ENCODE data around the gene CDH4.

CDH4 gene

GRCh38 chr20:61798632-61799031 lies 546.6 kb downstream of the CDH4 start:
- no peak for DNase-seq
- Mint-ChIP-seq H3K4me3 (no peak overlapping the region), H3K9me3 (peaks cover 2 to 4% of the 10 kb centered on the region in 2 donors), H3K27me3 (peaks cover 0 to 6% of the 10 kb centered on the region in 2 donors), H3K36me3 (no peaks in the 10 kb centered on the region), H3K4me1 (no peaks in the 10 kb centered on the region), H3K27ac (no peak overlapping the region)
- ATAC-seq (replicated peaks): no peak

- H3K27me3 Mint-ChIP-seq: peaks cover 4 to 8% of the 10 kb centered on the region in 2 donors
- DNase-seq (no peak), ATAC-seq (replicated peaks) (no peak)
- peaks cover 2 to 4% of the 10 kb centered on the region in 2 donors for H3K9me3 Mint-ChIP-seq
- no peaks in the 10 kb centered on the region for H3K4me1 Mint-ChIP-seq
- H3K4me3 Mint-ChIP-seq: no peak overlapping the region
- H3K27ac Mint-ChIP-seq: no peak overlapping the region
- no peaks in the 10 kb centered on the region for H3K36me3 Mint-ChIP-seq
Measured at GRCh38 chr20:61799394-61799923, 547.4 kb downstream of the CDH4 start.

- no peak for DNase-seq
- Mint-ChIP-seq H3K36me3 (no peaks in the 10 kb centered on the region), H3K4me3 (no peak overlapping the region), H3K27ac (no peak overlapping the region), H3K4me1 (no peaks in the 10 kb centered on the region), H3K9me3 (peaks cover under 1 to 1% of the 10 kb centered on the region in 2 donors), H3K27me3 (peaks cover 9 to 13% of the 10 kb centered on the region in 2 donors)
- no peak for ATAC-seq (replicated peaks)
Measured at GRCh38 chr20:61799928-61800327, 547.9 kb downstream of the CDH4 start.

DNA sequence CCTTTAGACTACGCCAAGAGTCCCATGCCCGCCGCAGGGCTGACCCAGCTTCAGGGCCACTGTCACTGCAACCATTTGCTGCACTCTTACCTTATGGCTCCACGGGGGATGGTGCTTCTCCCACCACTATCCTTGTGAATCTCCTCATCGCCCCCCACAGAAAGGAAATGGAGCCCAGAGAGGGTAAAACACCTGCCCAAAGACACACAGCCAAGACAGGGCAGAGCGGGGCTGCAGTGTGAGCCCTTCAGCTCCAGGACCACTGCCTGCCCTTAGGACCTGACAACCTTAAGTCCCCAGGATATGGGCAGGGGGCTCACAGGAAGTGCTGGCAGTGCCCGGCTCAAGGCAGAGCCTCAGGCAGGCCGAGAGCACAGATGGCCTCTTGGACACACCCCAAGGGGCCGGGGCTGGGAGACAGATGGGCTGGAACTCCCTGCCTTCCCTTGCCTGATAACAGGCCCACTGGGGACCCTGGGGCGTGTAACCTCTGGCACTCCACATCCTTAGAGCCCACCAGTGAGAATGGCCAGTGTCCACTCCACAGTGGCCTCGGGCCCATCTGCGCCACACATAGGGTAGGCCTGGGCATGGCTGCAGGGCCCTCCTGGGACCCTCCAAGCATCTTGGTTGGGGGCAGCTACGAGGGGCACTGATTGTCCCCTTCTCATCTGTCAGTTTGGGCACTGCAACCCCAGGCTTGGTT lies 548.5 kb downstream of the CDH4 start:
- H3K4me3 Mint-ChIP-seq: no peak overlapping the region
- H3K4me1 Mint-ChIP-seq: no peaks in the 10 kb centered on the region
- ATAC-seq (replicated peaks) (no peak), DNase-seq (no peak)
- H3K36me3 Mint-ChIP-seq: no peaks in the 10 kb centered on the region
- peaks cover 11 to 15% of the 10 kb centered on the region in 2 donors for H3K27me3 Mint-ChIP-seq
- no peaks in the 10 kb centered on the region for H3K9me3 Mint-ChIP-seq
- H3K27ac Mint-ChIP-seq: no peak overlapping the region

- DNase-seq (no peak), ATAC-seq (replicated peaks) (no peak)
- Mint-ChIP-seq H3K4me1 (no peaks in the 10 kb centered on the region), H3K27ac (no peak overlapping the region), H3K4me3 (no peak overlapping the region), H3K9me3 (no peaks in the 10 kb centered on the region), H3K27me3 (peaks cover 11 to 15% of the 10 kb centered on the region in 2 donors), H3K36me3 (no peaks in the 10 kb centered on the region)
Measured at GRCh38 chr20:61801065-61801360, 549.0 kb downstream of the CDH4 start.

DNA sequence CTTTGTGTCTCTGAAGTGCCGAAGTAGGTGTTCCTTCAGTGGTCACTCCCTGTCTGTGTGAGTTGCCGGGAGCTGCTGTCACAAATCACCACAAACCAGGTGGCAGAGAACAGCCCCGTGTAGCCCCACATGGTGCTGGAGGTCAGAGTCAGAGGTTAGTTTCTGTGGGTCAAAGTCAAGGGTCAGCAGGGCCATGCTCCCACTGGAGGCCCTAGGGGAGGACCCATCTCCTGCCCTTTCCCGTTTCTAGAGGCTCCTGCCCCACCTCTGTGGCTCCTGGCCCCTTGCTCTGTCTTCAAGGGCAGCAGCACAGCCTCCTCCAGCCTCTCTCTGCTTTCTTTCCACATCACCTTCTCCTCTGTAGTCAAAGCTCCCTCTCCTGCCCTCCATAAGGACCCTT lies 549.4 kb downstream of the CDH4 start:
- Mint-ChIP-seq H3K27ac (no peak overlapping the region), H3K4me1 (no peaks in the 10 kb centered on the region), H3K9me3 (no peaks in the 10 kb centered on the region), H3K36me3 (no peaks in the 10 kb centered on the region), H3K4me3 (no peak overlapping the region), H3K27me3 (peaks cover 11 to 15% of the 10 kb centered on the region in 2 donors)
- DNase-seq: no peak
- ATAC-seq (replicated peaks): no peak

- DNase-seq (no peak), ATAC-seq (replicated peaks) (no peak)
- Mint-ChIP-seq H3K4me3 (no peak overlapping the region), H3K27ac (no peak overlapping the region), H3K27me3 (peaks cover 11 to 15% of the 10 kb centered on the region in 2 donors), H3K4me1 (no peaks in the 10 kb centered on the region), H3K9me3 (no peaks in the 10 kb centered on the region), H3K36me3 (no peaks in the 10 kb centered on the region)
Measured at GRCh38 chr20:61801857-61802442, 549.9 kb downstream of the CDH4 start.

- ATAC-seq (replicated peaks) (no peak), DNase-seq (no peak)
- no peak overlapping the region for H3K27ac Mint-ChIP-seq
- no peaks in the 10 kb centered on the region for H3K36me3 Mint-ChIP-seq
- no peak overlapping the region for H3K4me3 Mint-ChIP-seq
- H3K4me1 Mint-ChIP-seq: no peaks in the 10 kb centered on the region
- no peaks in the 10 kb centered on the region for H3K9me3 Mint-ChIP-seq
- peaks cover 11 to 15% of the 10 kb centered on the region in 2 donors for H3K27me3 Mint-ChIP-seq
Measured at GRCh38 chr20:61802721-61803311, 550.8 kb downstream of the CDH4 start.

DNA sequence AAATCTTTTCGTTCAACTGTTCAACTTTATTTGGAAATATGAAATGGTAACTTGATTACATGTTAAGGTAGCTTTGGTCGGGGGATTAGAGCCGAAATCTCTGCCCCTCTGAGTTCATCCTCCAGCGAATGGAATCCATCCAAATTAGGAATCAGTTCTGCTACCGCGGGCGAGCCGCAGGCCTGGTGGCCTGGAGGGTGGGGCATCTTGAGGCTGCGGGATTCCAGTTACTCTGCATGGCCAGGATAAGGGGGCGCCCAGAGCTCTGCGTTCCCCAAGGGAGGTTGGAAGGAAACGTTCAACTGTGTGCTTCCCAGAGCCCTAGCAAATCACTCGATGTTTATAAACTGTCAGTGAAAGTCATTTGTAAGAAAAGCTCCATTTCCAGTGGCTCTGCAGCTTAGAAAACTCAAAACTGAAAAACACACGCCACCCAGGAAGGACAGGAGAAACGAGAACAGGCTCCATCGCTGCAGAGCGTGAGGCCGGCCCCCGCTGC lies 551.4 kb downstream of the CDH4 start:
- Mint-ChIP-seq H3K4me3 (no peak overlapping the region), H3K9me3 (no peaks in the 10 kb centered on the region), H3K27me3 (peaks cover 11 to 15% of the 10 kb centered on the region in 2 donors), H3K36me3 (no peaks in the 10 kb centered on the region), H3K27ac (no peak overlapping the region), H3K4me1 (no peaks in the 10 kb centered on the region)
- DNase-seq (no peak), ATAC-seq (replicated peaks) (no peak)

GRCh38 chr20:61803915-61804751 lies 552.1 kb downstream of the CDH4 start:
- Mint-ChIP-seq H3K4me3 (no peak overlapping the region), H3K36me3 (no peaks in the 10 kb centered on the region), H3K9me3 (no peaks in the 10 kb centered on the region), H3K27me3 (peaks cover 11 to 15% of the 10 kb centered on the region in 2 donors), H3K27ac (no peak overlapping the region), H3K4me1 (no peaks in the 10 kb centered on the region)
- peak; percentile 33 to 65 for ATAC-seq (replicated peaks)
- DNase-seq: no peak

DNA sequence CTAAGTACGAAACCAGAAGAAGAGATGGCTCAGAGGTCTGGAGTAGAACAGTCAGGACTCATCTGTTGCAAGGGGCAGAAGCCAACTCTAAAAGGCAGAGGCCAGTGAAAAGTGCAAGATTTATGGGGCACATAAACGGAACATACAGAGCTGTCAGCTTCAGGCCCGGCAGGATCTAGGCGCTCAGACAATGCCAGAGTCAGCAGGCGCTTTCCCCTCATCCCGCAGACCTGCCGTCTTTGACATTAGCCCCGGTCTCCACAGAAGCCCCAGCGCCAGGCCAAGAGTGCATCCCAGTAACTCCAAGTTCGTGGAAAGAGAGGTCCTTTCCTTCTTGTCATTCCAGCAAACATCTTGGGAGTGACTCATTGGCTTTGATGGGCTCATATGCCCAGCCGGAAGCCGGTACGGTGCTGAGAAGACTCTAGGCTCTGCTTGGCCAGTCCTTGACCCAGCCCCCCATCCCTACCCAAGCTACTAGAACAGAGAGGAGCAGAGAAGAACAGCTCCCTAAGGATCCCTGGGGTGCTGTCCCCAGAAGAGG lies 552.8 kb downstream of the CDH4 start:
- Mint-ChIP-seq H3K27ac (no peak overlapping the region), H3K9me3 (no peaks in the 10 kb centered on the region), H3K4me3 (no peak overlapping the region), H3K4me1 (no peaks in the 10 kb centered on the region), H3K27me3 (peaks cover 11 to 15% of the 10 kb centered on the region in 2 donors), H3K36me3 (no peaks in the 10 kb centered on the region)
- no peak for ATAC-seq (replicated peaks)
- no peak for DNase-seq

GRCh38 chr20:61805365-61805764 lies 553.3 kb downstream of the CDH4 start:
- Mint-ChIP-seq H3K9me3 (no peaks in the 10 kb centered on the region), H3K27me3 (peaks cover 11 to 15% of the 10 kb centered on the region in 2 donors), H3K4me3 (no peak overlapping the region), H3K4me1 (no peaks in the 10 kb centered on the region), H3K27ac (no peak overlapping the region), H3K36me3 (no peaks in the 10 kb centered on the region)
- DNase-seq: no peak
- no peak for ATAC-seq (replicated peaks)

- DNase-seq: no peak
- H3K4me3 Mint-ChIP-seq: no peak overlapping the region
- ATAC-seq (replicated peaks): no peak
- H3K27me3 Mint-ChIP-seq: peaks cover 11 to 15% of the 10 kb centered on the region in 2 donors
- H3K4me1 Mint-ChIP-seq: no peaks in the 10 kb centered on the region
- H3K27ac Mint-ChIP-seq: no peak overlapping the region
- no peaks in the 10 kb centered on the region for H3K9me3 Mint-ChIP-seq
- no peaks in the 10 kb centered on the region for H3K36me3 Mint-ChIP-seq
Measured at GRCh38 chr20:61805781-61806180, 553.7 kb downstream of the CDH4 start.

- Mint-ChIP-seq H3K4me3 (no peak overlapping the region), H3K36me3 (no peaks in the 10 kb centered on the region), H3K27me3 (peaks cover 11 to 15% of the 10 kb centered on the region in 2 donors), H3K9me3 (no peaks in the 10 kb centered on the region), H3K4me1 (no peaks in the 10 kb centered on the region), H3K27ac (no peak overlapping the region)
- DNase-seq (no peak), ATAC-seq (replicated peaks) (no peak)
Measured at GRCh38 chr20:61806314-61806713, 554.3 kb downstream of the CDH4 start.
